DND-41 (cell line): ENCODE measurements around the gene BLMH.

Experiments
- ATAC-seq: fragments of 200-7000 bp; cut with Tn5 transposase; 3 replicates; pipeline ENCODE4 v1.9.1; 2021; ENCODE audit warnings: low read depth; ENCODE audit not compliant: insufficient read depth
- DNase-seq: peaks from one replicate; pipeline ENCODE4 v3.0.0-alpha.2; 2020
- H2AFZ ChIP-seq: 2 replicates; pipeline ENCODE4 v1.6.0; 2012; ENCODE audit warnings: low read depth, low read length
- H3K27ac ChIP-seq: 2 replicates; pipeline ENCODE4 v1.5.1; 2012; ENCODE audit warnings: low read length, inconsistent platforms
- H3K27me3 ChIP-seq: fragments of 200-600 bp; sonication (generic); 2 replicates; pipeline ENCODE4 v1.6.0; 2012; ENCODE audit warnings: low read length, mild to moderate bottlenecking, inconsistent platforms; ENCODE audit not compliant: insufficient read depth, poor library complexity
- H3K36me3 ChIP-seq: 2 replicates; pipeline ENCODE4 v1.5.1; 2012; ENCODE audit warnings: low read length, inconsistent platforms; ENCODE audit not compliant: insufficient read depth
- H3K4me1 ChIP-seq: 2 replicates; pipeline ENCODE4 v1.5.1; 2012; ENCODE audit warnings: mild to moderate bottlenecking, low read length; ENCODE audit not compliant: insufficient read depth
- H3K4me2 ChIP-seq: 2 replicates; pipeline ENCODE4 v1.6.0; 2012; ENCODE audit warnings: mild to moderate bottlenecking, moderate library complexity, low read length, inconsistent platforms; ENCODE audit not compliant: insufficient read depth
- H3K4me3 ChIP-seq, 2 experiments: fragments of 200-600 bp in 1 of 2; shearing (Covaris generic) in 1 of 2; 2 replicates each; pipeline ENCODE4 v1.5.1; 2012 to 2016; ENCODE audit warnings: inconsistent platforms in 2 of 2, low read length in 2 of 2, mild to moderate bottlenecking in 2 of 2, low read depth in 1 of 2, moderate library complexity in 1 of 2
- H3K79me2 ChIP-seq: 2 replicates; pipeline ENCODE4 v1.6.0; 2012; ENCODE audit warnings: low read length, inconsistent platforms; ENCODE audit not compliant: insufficient read depth
- H3K9ac ChIP-seq: 2 replicates; pipeline ENCODE4 v1.6.0; 2012; ENCODE audit warnings: low read depth, mild to moderate bottlenecking, inconsistent platforms, low read length, moderate library complexity
- H3K9me3 ChIP-seq: 2 replicates; pipeline ENCODE4 v1.5.1; 2012; ENCODE audit warnings: low read length, moderate library complexity, mild to moderate bottlenecking, inconsistent platforms; ENCODE audit not compliant: insufficient read depth, severe bottlenecking
- H4K20me1 ChIP-seq: 2 replicates; pipeline ENCODE4 v1.6.0; 2012; ENCODE audit warnings: low read length; ENCODE audit not compliant: insufficient read depth
- CTCF ChIP-seq: IDR thresholded peaks from 2 replicates; pipeline ENCODE4 v1.5.1; 2012; ENCODE audit warnings: borderline replicate concordance, low read length, moderate library complexity, mild to moderate bottlenecking; ENCODE audit not compliant: poor library complexity, severe bottlenecking; ENCODE audit errors: extremely low read depth
- EZH2 ChIP-seq: IDR thresholded peaks from 3 replicates; pipeline ENCODE4 v1.6.1; 2012; ENCODE audit warnings: borderline replicate concordance, low read depth, mild to moderate bottlenecking, moderate library complexity, low read length, inconsistent platforms; ENCODE audit not compliant: severe bottlenecking

The BLMH gene

GRCh38 chr17:30199600-30199999 lies 92.1 kb downstream of the BLMH start:
- no peak overlapping the region for H3K4me2 ChIP-seq
- no peaks in the 10 kb centered on the region for H4K20me1 ChIP-seq
- no peak for ATAC-seq
- peaks cover under 1% of the 10 kb centered on the region for H3K27me3 ChIP-seq
- no peaks in the 10 kb centered on the region for H3K79me2 ChIP-seq
- H3K9ac ChIP-seq, result no peak overlapping the region
- no peaks in the 10 kb centered on the region for H3K4me1 ChIP-seq
- no peak overlapping the region for H3K4me3 ChIP-seq
- TF ChIP-seq CTCF (no peak), EZH2 (no peak)
- no peaks in the 10 kb centered on the region for H3K9me3 ChIP-seq
- DNase-seq, result no peak
- H3K36me3 ChIP-seq, result no peaks in the 10 kb centered on the region
- H2AFZ ChIP-seq, result no peak overlapping the region
- H3K27ac ChIP-seq, result no peak overlapping the region
